ENCODE results near the gene BCL11B. TPM values are rescaled to one million over a fixed set of nuclear protein-coding genes. Genes with fewer than 3 reads are reported as not detected.

Gene BCL11B
- total and polyA plus RNA-seq, 2 donors (not counting 1 experiment from before 2014, with no cell fraction given): under 0.01 TPM; not detected in 1

Other genes with a start within 250 kb of the BCL11B start
- 38.3 and 43.1 TPM in 2 replicates for gene SETD3, start 208.7 kb upstream of the BCL11B start, total RNA-seq
- 30.9 TPM in 2 replicates for gene SETD3, start 208.7 kb upstream of the BCL11B start, polyA plus RNA-seq
- 33.9 and 51.0 TPM in 2 replicates for gene CCNK, start 209.2 kb upstream of the BCL11B start, total RNA-seq
- gene CCNK, start 209.2 kb upstream of the BCL11B start, polyA plus RNA-seq: 7.3 and 12.9 TPM in 2 replicates